CD4-positive, alpha-beta T cell treated with Interleukin-12 subunit alpha and Interleukin-12 subunit beta, for 1 hour (primary cell): ENCODE data around the gene FBXL13.
A peak's percentile ranks its signal among the peaks of the same experiment; 100 is the strongest.
"Not testable (repeated sequence)": the region's sequence is repeated elsewhere in the genome, so short reads cannot be mapped to it uniquely, and the experiment has no call there.

ENCODE experiments used
- DNase-seq: peaks from one replicate; pipeline ENCODE4 v3.0.0-alpha.2; 2020

Gene FBXL13

DNA sequence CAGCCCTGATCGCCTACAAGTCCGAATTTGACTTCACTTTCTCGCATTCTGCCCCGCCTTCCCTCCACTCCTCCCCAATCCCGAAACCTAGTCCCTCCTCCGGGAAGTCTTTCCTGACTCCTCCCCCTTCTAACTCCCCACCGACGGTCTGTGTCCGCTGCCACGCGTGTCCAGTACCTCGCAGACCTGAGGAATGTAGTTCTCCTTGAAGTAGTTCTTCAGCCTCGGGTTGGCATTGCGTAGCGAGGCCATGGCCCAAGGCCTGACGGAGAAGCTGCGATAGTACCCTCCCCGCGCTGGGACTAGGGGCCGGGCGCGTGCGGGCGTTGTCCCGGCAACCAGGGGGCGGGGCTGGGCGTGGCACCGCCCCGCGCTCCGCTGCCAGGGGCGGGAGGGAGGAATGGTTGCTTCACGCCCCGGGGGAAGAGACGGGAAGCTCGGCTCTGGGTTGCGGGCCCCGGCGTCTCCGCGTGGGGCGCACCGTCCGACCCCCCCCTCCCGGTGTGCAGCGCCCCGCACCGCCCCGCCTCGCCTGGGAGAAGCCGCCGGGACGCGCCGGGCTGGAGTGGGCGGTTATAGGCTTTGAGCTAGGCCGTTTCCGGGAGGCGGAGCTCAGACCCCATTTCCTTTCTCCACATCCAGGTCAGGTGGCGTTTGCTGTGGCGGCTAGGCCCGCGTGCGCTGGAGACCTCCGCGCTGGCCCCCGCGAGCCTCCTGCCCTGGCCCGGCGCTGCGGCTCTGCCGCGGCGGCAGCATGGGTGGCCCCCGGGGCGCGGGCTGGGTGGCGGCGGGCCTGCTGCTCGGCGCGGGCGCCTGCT lies at the start of gene FBXL13, which contains the start of gene ARMC10:
FBXL13 (minus strand) TSS at position 278 of the 818 bp plus-strand sequence.
ARMC10 (plus strand) TSS at position 622 of the 818 bp plus-strand sequence; CDS start at position 755, 133 bp downstream.
- peak; percentile 93 for DNase-seq

- no peak for DNase-seq
These were observed 48.9 kb upstream of the FBXL13 start for GRCh38 chr7:103123529-103123928.

GRCh38 chr7:103121641-103122040 lies 47.0 kb upstream of the FBXL13 start:
- no peak for DNase-seq

GRCh38 chr7:103120362-103120761 lies 45.8 kb upstream of the FBXL13 start:
- no peak for DNase-seq

DNA sequence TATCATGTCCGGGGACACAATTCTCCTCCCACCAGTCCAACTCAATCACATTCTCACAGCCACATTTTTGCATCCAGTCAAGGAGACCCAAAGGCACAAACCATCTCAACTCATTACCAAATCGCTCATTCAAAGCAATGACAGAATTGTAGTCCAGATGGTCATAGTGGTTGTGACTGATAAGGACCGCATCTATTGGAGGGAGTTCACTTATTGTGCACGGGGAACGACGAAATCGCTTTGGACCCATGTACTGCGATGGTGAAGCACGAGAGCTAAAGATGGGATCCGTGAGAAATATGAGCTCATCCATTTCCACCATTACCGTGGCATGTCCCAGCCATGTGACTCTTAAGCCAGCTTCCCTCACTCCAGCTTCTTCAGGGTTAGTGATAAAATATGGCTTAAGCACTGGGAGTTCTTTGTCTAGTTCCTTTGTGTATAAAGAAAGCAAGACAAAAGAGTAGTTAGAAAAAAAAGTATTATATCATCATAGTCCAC lies 45.2 kb upstream of the FBXL13 start:
- no peak for DNase-seq

GRCh38 chr7:103117465-103117864 lies 42.9 kb upstream of the FBXL13 start:
- DNase-seq, result no peak

GRCh38 chr7:103116991-103117390 lies 42.4 kb upstream of the FBXL13 start:
- DNase-seq, result no peak

DNA sequence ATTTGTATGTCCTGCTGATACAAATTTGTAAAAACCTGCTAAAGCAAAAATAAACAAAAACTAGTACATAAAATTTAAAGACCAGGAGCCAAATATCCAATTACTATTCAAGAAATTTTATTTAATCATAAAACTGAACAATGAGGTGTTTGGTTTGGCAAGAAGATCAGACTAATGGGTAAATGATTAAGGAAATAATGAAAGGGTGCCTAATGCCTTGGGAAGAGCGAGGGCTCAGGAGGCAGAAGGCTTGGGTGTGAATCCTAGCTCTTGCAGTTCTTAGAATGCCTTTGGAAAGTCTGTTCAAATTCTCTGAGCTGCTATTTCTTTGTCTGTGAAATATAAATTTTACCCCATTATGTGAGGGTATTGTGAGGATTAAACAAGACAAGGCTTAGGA lies 41.9 kb upstream of the FBXL13 start:
- no peak for DNase-seq

- no peak for DNase-seq
These were observed 41.2 kb upstream of the FBXL13 start for GRCh38 chr7:103115771-103116170.

- DNase-seq, result no peak
These were observed 40.0 kb upstream of the FBXL13 start for GRCh38 chr7:103114576-103115008.

DNA sequence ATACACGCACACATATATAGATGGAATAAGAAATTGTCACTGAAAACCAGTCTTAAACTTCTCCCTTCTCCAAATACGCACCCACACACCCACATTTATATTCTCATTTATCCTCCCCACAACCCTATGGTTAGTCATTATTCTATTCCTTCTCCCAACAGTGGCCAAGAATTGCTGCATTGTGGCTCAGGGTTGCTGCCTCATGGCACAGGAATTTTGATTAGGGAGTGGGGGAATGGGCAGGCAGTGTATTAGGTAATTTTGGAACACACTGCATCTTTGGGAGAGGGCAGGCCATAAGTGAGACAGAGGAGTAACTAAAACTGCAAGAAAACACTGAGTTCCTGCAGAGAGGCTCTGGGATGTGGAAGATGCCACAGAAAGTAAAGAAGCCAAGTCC lies 38.6 kb upstream of the FBXL13 start:
- no peak for DNase-seq

DNA sequence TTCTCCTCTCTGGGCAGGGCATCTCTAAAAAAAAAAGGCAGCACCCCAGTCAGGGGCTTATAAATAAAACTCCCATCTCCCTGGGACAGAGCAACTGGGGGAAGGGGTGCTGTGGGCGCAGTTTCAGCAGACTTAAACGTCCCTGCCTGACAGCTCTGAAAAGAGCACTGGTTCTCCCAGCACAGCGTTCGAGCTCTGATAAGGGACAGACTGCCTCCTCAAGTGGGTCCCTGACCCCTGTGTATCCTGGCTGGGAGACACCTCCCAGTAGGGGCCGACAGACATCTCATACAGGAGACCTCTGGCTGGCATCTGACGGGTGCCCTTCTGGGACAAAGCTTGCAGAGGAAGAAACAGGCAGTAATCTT lies 32.1 kb upstream of the FBXL13 start:
- DNase-seq, result not testable (repeated sequence)

DNA sequence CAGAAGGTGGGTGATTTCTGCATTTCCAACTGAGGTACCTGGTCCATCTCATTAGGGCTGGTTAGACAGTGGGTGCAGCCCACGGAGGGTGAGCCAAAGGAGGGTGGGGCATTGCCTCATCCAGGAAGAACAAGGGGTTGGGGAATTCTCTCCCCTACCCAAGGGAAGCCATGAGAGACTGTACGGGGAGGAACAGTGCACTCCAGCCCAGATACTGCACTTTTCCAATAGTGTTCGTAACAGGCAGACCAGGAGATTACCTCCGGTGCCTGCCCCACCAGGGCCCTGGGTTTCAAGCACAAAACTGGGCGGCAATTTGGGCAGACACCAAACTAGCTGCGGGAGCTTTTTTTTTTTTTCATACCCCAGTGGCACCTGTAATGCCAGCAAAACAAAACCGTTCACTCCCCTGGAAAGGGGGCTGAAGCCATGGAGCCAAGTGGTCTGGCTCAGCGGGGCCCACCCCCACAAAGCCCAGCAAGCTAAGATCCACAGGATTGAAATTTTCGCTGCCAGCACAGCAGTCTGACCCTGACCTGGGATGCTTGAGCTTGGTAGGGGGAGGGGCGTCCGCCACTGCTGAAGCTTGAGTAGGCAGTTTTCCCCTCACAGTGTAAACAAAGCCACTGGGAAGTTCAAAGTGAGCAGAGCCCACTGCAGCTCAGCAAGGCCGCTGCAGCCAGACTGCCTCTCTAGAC lies 31.6 kb upstream of the FBXL13 start:
- no peak for DNase-seq

DNA sequence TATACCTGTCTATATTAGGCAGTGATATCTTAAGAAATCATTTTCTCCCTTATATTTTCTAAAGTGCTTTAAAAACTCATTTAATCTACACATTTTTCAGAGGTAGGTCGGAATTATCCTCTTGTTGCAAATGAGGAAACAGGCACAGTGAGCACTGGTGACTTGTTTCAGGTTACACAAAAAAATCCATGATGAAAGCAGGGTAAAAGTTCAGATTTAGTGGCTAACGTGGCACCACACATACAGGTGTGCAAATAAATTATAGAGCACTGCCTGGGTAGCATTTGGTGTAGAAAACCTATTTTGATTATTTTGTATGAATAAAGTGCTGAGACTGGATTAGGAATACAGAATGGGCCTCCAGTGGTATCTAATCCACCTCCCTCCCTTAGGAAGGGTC lies 26.9 kb upstream of the FBXL13 start:
- no peak for DNase-seq

- no peak for DNase-seq
These were observed 25.8 kb upstream of the FBXL13 start for GRCh38 chr7:103100348-103100747.

- no peak for DNase-seq
These were observed 22.4 kb upstream of the FBXL13 start for GRCh38 chr7:103097041-103097440.

DNA sequence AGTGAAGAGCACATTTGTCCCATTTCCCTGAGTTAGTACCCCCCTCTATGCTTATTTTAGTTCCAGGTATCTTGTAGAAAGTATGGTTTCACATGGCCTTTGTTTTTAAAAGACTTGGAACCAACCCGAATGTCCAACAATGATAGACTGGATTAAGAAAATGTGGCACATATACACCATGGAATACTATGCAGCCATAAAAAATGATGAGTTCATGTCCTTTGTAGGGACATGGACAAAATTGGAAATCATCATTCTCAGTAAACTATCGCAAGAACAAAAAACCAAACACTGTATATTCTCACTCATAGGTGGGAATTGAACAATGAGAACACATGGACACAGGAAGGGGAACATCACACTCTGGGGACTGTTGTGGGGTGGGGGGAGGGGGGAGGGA lies 21.0 kb upstream of the FBXL13 start:
- DNase-seq, result not testable (repeated sequence)

DNA sequence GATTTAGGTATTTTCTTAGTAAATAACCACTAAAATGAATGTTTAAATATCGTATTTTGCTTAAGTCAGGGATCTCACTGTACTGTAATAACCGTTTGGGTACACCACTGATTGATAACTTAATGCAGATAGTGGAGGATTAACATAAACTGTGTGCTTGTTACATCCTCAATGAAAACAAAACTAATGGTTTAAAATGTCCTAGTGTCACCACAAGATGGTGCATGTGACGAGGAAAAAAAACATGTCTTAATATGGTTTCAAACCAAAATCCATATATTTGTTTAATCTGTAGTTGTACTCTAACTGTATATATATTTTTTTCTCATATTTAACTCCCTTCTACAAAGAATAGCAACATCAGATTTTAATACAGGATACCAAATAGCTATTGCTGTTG lies 19.5 kb upstream of the FBXL13 start:
- no peak for DNase-seq

DNA sequence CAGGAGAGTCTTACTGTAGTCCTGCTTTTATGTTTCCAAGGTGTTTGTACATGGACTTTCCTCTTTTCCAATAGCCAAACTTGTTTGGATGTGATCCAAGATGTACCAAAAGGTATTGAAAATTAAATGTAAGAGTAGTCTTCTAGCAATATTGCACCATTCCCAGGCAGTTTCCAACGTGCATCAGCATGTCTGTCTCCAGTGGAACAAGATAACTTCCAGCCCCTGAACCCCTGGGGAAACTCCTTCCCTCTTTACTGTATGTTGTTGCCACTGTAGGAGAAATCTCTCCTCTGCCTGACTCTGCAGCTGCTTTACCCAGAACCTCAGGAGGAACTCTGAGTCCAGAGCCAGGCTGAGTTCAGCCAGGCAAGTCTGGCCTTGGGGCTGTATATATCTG lies 18.8 kb upstream of the FBXL13 start:
- DNase-seq, result no peak

DNA sequence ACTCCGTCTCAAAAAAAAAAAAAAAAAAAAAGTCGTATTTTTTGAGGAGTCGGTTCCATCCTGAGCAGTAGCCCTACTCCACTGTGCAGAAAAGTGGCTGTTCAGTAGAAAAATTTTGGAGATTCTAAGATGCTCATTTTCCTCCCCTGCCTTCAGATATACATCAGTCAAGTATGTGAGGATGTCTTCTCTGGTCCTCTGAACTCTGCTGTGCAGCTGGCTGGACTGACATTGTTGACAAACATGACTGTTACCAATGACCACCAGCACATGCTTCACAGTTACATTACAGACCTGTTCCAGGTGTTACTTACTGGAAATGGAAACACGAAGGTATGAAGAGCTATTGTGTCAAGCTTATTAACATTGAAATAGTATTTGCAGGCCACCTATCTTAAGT lies 17.7 kb upstream of the FBXL13 start:
- not testable (repeated sequence) for DNase-seq

DNA sequence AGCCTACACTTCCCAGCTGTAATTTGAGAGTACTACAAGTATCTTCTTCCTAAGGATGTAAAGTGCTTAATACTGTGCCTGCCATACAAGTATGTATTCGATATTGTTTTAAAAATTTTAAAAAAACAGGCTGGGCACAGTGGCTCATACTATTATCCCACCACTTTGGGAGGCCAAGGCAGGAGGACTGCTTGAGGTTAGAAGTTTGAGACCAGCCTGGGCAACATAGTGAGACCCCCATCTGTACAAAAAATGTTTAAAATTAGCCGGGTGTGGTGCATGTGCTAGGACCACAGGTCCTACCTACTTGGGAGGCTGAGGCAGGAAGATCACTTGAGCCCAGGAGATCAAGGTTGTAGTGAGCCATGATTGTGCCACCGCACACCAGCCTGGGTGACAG lies 8.6 kb upstream of the FBXL13 start:
- no peak for DNase-seq

GRCh38 chr7:103082497-103082896 lies 7.9 kb upstream of the FBXL13 start:
- no peak for DNase-seq

DNA sequence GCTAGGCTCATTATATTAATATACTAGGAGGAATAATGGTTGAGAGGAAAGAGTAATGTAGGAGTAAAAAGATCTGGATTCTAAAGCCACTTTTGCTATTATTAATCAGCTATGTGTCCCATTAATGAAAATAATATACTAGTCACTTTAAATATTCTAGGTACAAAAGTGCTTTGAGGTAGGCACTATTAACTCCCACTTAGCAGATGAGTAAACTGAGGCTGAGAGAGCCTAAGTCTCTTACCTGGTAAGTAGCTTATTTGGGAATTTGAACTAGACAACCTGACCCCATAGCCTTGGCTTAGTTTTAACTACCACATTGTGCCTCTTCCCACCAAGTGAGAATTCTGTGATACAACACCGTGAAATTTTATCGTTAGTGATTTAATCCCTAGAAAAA lies 6.3 kb upstream of the FBXL13 start:
- no peak for DNase-seq

DNA sequence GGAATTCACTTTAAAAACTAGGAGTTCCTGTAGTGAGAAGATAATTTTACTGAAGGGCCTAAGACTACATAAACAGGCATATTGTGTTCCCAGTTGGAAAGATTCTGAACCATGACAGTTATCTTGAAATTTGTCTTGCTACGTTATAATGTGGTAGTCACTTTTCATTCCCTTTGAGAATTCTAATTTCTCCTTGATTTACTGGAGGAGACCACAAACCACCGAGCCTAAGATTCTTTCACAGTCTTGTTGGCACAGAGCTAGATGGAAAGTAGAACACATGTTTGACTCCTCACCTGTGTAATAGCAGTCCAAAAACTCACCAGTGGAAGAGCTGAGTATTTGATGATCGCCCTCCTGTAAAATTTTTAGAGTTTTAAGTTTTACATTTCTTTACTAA lies 5.2 kb upstream of the FBXL13 start:
- DNase-seq, result no peak
